C4-2B (cell line): ENCODE measurements around the gene IGSF23.

ENCODE experiments used
- CTCF ChIP-seq: fragments of 450-650 bp; conservative IDR thresholded peaks from 2 replicates; pipeline ENCODE4 v1.5.1; 2017; ENCODE audit warnings: mild to moderate bottlenecking
- ZFX ChIP-seq: fragments of 450-650 bp; IDR thresholded peaks from 2 replicates; pipeline ENCODE4 v1.6.1; 2017

- TF ChIP-seq CTCF = no peak
- TF ChIP-seq ZFX = no peak
Observed at GRCh38 chr19:44666852-44667556, 53.6 kb downstream of the IGSF23 start.
